Liver (tissue), 9 donors: ENCODE results near the gene SAMD4B. TPM values are rescaled to one million over a fixed set of nuclear protein-coding genes. Genes with fewer than 3 reads are reported as not detected.

Experiments used
- DNase-seq: peaks from one replicate; pipeline ENCODE4 v3.0.0-alpha.2; 2017; ENCODE audit warnings: low spot score
- H3K27ac ChIP-seq, 2 donors: one replicate each; pipeline ENCODE4 v1.7.0; 2013; ENCODE audit warnings: inconsistent platforms in 2 of 2, low read length in 2 of 2, control low read depth in 1 of 2, low read depth in 1 of 2, mild to moderate bottlenecking in 1 of 2
- H3K27me3 ChIP-seq, 4 donors: one replicate each; pipeline versions ENCODE4 v1.6.1 to v1.7.0; 2013; ENCODE audit warnings: low read length in 3 of 4, inconsistent platforms in 1 of 4, mild to moderate bottlenecking in 1 of 4, moderate library complexity in 1 of 4; ENCODE audit not compliant: control insufficient read depth in 4 of 4, insufficient read depth in 4 of 4
- H3K36me3 ChIP-seq, 4 donors: one replicate each; pipeline versions ENCODE4 v1.6.1 to v1.7.0; 2013; ENCODE audit warnings: low read length in 3 of 4, mild to moderate bottlenecking in 3 of 4, low read depth in 1 of 4, moderate library complexity in 1 of 4; ENCODE audit not compliant: control insufficient read depth in 4 of 4, insufficient read depth in 3 of 4
- H3K4me1 ChIP-seq, 4 donors: one replicate each; pipeline versions ENCODE4 v1.6.1 to v1.7.0; 2013; ENCODE audit warnings: low read length in 3 of 4, mild to moderate bottlenecking in 3 of 4, moderate library complexity in 1 of 4; ENCODE audit not compliant: control insufficient read depth in 4 of 4, insufficient read depth in 4 of 4
- H3K4me3 ChIP-seq, 3 donors: one replicate each; pipeline versions ENCODE4 v1.6.1 to v1.7.0; 2013; ENCODE audit warnings: low read length in 3 of 3, control low read depth in 1 of 3, low read depth in 1 of 3, mild to moderate bottlenecking in 1 of 3
- H3K9ac ChIP-seq, 2 donors: one replicate each; pipeline ENCODE4 v1.7.0; 2013; ENCODE audit warnings: low read length in 2 of 2, mild to moderate bottlenecking in 2 of 2, moderate library complexity in 2 of 2, control low read depth in 1 of 2, low read depth in 1 of 2
- H3K9me3 ChIP-seq, 4 donors: one replicate each; pipeline versions ENCODE4 v1.6.1 to v1.7.0; 2013; ENCODE audit warnings: low read length in 3 of 4; ENCODE audit not compliant: control insufficient read depth in 4 of 4
- EGR1 ChIP-seq, 2 donors: IDR thresholded peaks; 2 replicates each; pipeline ENCODE4 v1.6.1; 2016 to 2018; ENCODE audit warnings: antibody characterized with exemption in 2 of 2, low read depth in 2 of 2
- FOXA2 ChIP-seq: IDR thresholded peaks from 2 replicates; pipeline ENCODE4 v1.6.1; 2016; ENCODE audit warnings: antibody characterized with exemption
- ZBTB33 ChIP-seq: IDR thresholded peaks from 2 replicates; pipeline ENCODE4 v1.6.1; 2016; ENCODE audit warnings: antibody characterized with exemption
- whole genome bisulfite sequencing: extraction: QIAGEN DNeasy Blood & Tissue Kit; methylation state at CpG from one replicate; pipeline ENCODE4 v1.1.7; 2013; 5-methylcytosine and 5-hydroxymethylcytosine counted together
- polyA plus RNA-seq, 2 donors: library from polyadenylated mRNA; stranded (reverse) in 1 of 2; unstranded in 1 of 2; fragments of 200-250 nt in 1 of 2; fragments of >200 nt in 1 of 2; fragmentation: Nextera tagmentation in 1 of 2; extraction: Ambion mirVana in 1 of 2; gene quantifications; one replicate each; pipeline versions ENCODE4 v1.2.1 to v1.2.3, GENCODE V29; 2013 to 2015
- total RNA-seq, 2 donors: library from RNA; depleted of rRNA; stranded (reverse); fragments of >200 nt; gene quantifications; one replicate each; pipeline ENCODE4 v1.2.3, GENCODE V29; 2014
- TF ChIP-seq, protein P1 (sequence below): IDR thresholded peaks from 2 replicates; pipeline ENCODE4 v1.6.1; 2016; ENCODE audit warnings: antibody characterized with exemption, mild to moderate bottlenecking
- TF ChIP-seq, protein P2 (sequence below): IDR thresholded peaks from 2 replicates; pipeline ENCODE4 v1.6.1; 2016; ENCODE audit warnings: antibody characterized with exemption
- donor health status: healthy.
- donor health status: healthy.
- donor health status: healthy.
- donor health status: healthy.
- donor health status: healthy.

Gene SAMD4B
- total and polyA plus RNA-seq, 4 donors, result 17.3 to 39.4 (median 30.5) TPM

GRCh38 chr19:39412867-39413271 is 70.6 kb downstream of the SAMD4B start:
- Histone ChIP-seq H3K9me3 (no peaks in the 10 kb centered on the region), H3K4me3 (peak overlapping the region; percentile 15 to 67 (median 64)), H3K4me1 (peaks cover 5 to 32% (median 11%) of the 10 kb centered on the region in 4 donors), H3K9ac (peak overlapping the region; percentile 26 to 64), H3K27me3 (no peaks in the 10 kb centered on the region), H3K36me3 (peaks cover 0 to 6% (median 0%) of the 10 kb centered on the region in 4 donors), H3K27ac (peak overlapping the region; percentile 55 to 89)
- TF ChIP-seq, protein P1, sequence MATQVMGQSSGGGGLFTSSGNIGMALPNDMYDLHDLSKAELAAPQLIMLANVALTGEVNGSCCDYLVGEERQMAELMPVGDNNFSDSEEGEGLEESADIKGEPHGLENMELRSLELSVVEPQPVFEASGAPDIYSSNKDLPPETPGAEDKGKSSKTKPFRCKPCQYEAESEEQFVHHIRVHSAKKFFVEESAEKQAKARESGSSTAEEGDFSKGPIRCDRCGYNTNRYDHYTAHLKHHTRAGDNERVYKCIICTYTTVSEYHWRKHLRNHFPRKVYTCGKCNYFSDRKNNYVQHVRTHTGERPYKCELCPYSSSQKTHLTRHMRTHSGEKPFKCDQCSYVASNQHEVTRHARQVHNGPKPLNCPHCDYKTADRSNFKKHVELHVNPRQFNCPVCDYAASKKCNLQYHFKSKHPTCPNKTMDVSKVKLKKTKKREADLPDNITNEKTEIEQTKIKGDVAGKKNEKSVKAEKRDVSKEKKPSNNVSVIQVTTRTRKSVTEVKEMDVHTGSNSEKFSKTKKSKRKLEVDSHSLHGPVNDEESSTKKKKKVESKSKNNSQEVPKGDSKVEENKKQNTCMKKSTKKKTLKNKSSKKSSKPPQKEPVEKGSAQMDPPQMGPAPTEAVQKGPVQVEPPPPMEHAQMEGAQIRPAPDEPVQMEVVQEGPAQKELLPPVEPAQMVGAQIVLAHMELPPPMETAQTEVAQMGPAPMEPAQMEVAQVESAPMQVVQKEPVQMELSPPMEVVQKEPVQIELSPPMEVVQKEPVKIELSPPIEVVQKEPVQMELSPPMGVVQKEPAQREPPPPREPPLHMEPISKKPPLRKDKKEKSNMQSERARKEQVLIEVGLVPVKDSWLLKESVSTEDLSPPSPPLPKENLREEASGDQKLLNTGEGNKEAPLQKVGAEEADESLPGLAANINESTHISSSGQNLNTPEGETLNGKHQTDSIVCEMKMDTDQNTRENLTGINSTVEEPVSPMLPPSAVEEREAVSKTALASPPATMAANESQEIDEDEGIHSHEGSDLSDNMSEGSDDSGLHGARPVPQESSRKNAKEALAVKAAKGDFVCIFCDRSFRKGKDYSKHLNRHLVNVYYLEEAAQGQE, result no peak
- no peak for TF ChIP-seq EGR1 (IDR thresholded peaks at IDR 0.05; ENCODE audit: low read depth in 2 of 2)
- no peak for TF ChIP-seq ZBTB33
- DNase-seq, result no peak
- 2% methylated on average over 24 of the region's 24 CpGs for WGBS

- 16% methylated on average over 54 of the region's 54 CpGs for WGBS
- H3K9ac ChIP-seq, result peak overlapping the region; percentile 26 to 64
- peak overlapping the region; percentile 55 to 89 for H3K27ac ChIP-seq
- H3K27me3 ChIP-seq, result no peaks in the 10 kb centered on the region
- H3K9me3 ChIP-seq, result no peaks in the 10 kb centered on the region
- H3K36me3 ChIP-seq, result peaks cover 0 to under 1% (median 0%) of the 10 kb centered on the region in 4 donors
- no peak for DNase-seq
- peak overlapping the region; percentile 15 to 67 (median 64) for H3K4me3 ChIP-seq
- peaks cover 5 to 32% (median 11%) of the 10 kb centered on the region in 4 donors for H3K4me1 ChIP-seq
- TF ChIP-seq FOXA2 (no peak), ZBTB33 (no peak)
These were observed 71.2 kb downstream of the SAMD4B start for GRCh38 chr19:39413272-39413910.

DNA sequence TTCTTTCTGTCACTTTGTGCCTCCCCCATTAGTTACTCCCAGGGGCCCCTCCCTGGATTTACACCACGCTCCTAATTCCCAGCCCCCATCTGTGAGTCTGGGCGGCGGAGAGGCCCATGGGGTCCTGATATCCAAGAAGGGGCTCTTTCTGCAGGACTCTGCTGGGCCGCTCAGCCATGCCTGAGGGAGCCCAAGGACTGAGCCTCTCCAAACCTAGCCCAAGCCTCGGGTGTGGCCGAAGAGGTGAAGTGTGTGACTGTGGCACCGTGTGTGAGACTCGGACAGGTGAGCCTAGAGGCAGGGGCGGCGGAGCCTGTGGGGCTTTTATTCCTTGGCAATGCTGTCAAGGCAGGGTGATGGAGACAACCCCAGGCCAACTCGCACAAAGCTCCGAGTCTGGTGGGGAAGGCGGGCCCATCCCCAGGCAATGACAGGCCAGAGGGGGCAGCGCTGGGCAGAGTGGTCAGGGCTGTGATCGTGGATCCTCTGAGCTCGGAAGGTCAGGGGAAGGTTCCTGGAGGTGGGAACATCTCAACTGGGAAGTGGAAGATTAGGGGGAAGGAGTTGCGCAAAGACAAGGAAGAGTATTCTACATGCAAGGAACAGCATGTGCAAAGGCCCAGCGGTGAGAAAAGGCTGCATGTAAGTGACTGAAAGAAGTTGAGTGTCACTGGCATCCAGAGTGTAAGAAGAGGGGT is 71.8 kb downstream of the SAMD4B start:
- no peak for DNase-seq
- Histone ChIP-seq H3K9ac (no peak overlapping the region), H3K4me1 (peaks cover 5 to 32% (median 11%) of the 10 kb centered on the region in 4 donors), H3K4me3 (peak overlapping the region in 1 of 3 donors; percentile 67), H3K27ac (peak overlapping the region; percentile 55 to 89), H3K36me3 (peaks cover 0 to 2% (median 0%) of the 10 kb centered on the region in 4 donors), H3K27me3 (no peaks in the 10 kb centered on the region), H3K9me3 (no peaks in the 10 kb centered on the region)
- WGBS, result 75% methylated on average over 18 of the region's 18 CpGs
- TF ChIP-seq, protein P2, sequence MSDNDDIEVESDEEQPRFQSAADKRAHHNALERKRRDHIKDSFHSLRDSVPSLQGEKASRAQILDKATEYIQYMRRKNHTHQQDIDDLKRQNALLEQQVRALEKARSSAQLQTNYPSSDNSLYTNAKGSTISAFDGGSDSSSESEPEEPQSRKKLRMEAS, result no peak
